GM12872 (cell line): Measurements from ENCODE around the gene ALPP.

Experiments
- TF ChIP-seq, protein P1 (sequence below): IDR thresholded peaks from 3 replicates; pipeline ENCODE4 v1.5.1; 2011; ENCODE audit warnings: low read depth, mild to moderate bottlenecking, low read length, moderate library complexity; ENCODE audit not compliant: insufficient read depth

ALPP gene

DNA sequence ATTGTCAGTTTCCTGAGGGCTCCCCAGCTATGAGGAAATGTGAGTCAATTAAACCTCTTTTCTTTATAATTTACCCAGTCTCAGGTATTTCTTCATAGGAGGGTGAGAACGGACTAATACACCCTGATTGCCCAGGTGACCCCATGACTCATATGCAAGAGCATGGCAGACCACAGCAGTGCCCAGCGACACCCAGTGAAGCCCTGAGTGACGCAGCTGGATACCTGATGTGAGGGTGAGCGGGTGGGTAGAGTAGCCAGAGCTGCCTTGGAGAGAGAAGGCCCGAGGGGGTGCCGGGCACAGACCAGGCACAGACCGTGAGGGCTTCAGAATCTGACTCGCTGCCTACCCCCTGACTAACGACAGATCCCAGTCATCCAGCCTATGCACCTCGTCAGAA, 43.5 kb downstream of the ALPP start:
- TF ChIP-seq, protein P1, sequence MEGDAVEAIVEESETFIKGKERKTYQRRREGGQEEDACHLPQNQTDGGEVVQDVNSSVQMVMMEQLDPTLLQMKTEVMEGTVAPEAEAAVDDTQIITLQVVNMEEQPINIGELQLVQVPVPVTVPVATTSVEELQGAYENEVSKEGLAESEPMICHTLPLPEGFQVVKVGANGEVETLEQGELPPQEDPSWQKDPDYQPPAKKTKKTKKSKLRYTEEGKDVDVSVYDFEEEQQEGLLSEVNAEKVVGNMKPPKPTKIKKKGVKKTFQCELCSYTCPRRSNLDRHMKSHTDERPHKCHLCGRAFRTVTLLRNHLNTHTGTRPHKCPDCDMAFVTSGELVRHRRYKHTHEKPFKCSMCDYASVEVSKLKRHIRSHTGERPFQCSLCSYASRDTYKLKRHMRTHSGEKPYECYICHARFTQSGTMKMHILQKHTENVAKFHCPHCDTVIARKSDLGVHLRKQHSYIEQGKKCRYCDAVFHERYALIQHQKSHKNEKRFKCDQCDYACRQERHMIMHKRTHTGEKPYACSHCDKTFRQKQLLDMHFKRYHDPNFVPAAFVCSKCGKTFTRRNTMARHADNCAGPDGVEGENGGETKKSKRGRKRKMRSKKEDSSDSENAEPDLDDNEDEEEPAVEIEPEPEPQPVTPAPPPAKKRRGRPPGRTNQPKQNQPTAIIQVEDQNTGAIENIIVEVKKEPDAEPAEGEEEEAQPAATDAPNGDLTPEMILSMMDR: no peak

DNA sequence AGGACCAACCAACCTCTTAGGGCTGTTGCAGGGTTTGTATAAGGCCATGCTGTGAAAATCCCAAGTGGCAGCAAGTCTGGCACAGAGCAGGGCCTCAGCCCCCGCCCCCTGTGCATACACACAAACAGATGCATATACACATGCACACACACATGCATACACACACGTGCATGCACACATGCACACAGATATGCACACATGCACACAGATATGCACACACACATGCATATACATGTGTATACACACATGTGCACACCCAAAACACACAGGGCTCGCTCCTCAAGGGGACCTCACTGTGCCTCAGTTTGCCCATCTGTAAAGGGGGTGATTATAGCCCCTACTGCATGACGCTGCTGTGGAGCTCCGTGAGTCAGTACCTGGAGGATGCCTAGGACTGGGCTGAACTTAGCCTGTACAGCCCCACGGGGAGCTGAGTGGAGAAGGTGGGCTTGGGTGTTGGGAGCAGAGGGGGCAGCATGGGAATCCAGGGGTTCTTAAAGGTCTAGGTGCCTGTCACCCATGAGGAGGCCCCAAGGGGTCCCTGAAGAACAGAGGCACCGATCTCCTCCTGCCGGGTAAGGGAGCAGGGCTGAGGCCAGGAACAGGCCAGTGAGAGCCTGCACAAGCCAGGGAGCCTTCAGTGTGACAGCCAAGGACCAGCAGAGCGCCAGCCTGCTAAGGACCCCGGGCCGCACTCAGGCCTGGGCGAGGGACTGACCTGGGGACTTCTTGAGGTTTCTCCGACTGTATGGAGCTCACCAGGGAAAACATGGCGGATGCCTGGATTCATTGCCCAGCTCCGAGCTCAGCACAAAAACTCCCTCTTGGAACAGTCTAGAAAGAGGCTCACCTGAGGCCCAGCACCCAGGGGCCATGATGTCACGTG, 53.4 kb downstream of the ALPP start:
- TF ChIP-seq, protein P1: no peak
